ENCODE data around the gene TEX53.

Gene TEX53

DNA sequence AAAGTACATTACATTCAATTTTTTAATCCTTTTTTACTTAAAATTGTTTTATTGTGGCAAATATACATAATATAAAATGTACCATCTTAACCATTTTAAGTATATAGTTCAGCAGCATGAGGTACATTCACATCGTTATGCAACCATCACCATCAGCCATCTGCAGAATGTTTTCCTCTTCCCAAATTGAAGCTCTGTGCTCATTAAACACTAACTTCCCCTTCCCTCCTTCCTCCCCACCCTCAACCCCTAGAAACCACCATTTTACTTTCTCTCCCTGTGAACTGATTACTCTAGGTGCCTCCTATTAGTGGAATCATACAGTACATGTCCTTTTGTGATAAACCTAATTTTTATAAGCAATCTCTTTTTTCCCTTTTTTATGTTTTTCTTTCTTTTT is 15.6 kb downstream of the TEX53 start:
- TF ChIP-seq GATA3 (IDR thresholded peaks at IDR 0.05; ENCODE audit: low read depth, low read length) (no peak), GATA2 (IDR thresholded peaks at IDR 0.05; ENCODE audit: low read depth, low read length) (no peak)

DNA sequence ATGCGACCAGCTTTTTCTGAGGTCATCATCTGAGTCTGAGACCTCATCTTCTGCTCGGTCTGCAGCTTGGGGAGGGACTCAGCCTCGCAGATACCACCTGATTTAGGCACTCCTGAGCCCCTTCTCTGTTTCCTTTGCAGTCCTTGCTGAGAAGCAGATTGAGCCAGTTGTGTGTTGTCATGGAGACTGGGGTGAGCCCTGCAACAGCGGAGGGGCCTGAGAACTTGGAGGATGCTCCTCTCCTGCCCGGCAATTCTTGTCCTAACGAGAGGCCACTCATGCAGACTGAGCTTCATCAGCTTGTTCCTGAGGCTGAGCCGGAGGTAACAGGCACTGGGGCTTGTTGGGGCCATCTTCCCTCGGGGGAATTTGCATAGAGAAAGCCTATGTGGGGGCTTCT is 19.2 kb downstream of the TEX53 start:
- no peak for TF ChIP-seq GATA2 (IDR thresholded peaks at IDR 0.05; ENCODE audit: low read depth, low read length)
- no peak for TF ChIP-seq GATA3 (IDR thresholded peaks at IDR 0.05; ENCODE audit: low read depth, low read length)

- TF ChIP-seq GATA3 (IDR thresholded peaks at IDR 0.05; ENCODE audit: low read depth, low read length) (no peak), GATA2 (IDR thresholded peaks at IDR 0.05; ENCODE audit: low read depth, low read length) (no peak)
These were observed 23.2 kb downstream of the TEX53 start for GRCh38 chr9:114634387-114634786.

GRCh38 chr9:114633438-114634089 is 24.0 kb downstream of the TEX53 start:
- no peak for TF ChIP-seq GATA3 (IDR thresholded peaks at IDR 0.05; ENCODE audit: low read depth, low read length)
- no peak for TF ChIP-seq GATA2 (IDR thresholded peaks at IDR 0.05; ENCODE audit: low read depth, low read length)

DNA sequence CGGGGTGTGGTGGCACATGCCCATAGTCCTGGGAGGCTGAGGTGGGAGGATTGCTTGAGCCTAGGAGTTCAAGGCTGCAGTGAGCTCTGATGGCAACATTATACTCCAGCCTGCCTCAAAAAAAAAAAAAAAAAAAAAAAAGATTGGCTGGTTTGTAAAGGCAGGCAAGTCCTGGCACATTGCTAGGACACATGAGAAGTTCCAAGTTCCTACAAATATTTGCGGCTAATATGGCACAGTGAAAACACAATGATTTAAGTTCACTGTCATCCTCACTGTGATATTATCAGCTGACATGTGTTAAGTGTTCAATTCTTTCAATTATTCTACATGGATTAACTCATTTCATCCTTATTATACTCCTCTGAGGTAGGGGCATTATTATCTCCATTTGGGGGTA is 26.4 kb downstream of the TEX53 start:
- TF ChIP-seq GATA3 (IDR thresholded peaks at IDR 0.05; ENCODE audit: low read depth, low read length) (no peak), GATA2 (IDR thresholded peaks at IDR 0.05; ENCODE audit: low read depth, low read length) (no peak)

DNA sequence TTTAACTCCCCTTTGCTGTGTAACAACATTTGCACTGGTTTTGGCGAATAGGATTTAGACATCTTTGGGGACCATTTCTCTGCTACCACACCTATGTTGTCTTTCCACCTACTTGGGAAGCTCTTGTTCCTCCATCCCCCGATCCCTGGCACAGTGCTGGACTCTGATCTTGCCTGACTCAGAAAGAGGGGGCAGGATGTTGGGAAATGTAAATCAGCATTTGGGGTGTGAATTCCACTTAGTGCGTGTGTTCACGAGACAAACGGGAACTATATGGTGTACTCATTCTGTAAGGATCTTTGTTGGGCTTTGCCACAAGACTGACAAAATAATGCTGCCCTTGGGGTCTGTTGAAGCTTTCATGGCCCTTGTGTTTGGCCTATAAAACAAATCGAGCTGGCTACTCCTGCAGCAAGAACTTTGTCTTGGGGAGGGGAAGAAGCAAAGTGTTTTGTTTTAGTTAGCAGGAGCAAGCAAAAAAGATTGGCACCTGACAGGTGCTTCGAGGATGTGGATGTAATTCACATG is 28.0 kb downstream of the TEX53 start:
- no peak for TF ChIP-seq GATA3 (IDR thresholded peaks at IDR 0.05; ENCODE audit: low read depth, low read length)
- no peak for TF ChIP-seq GATA2 (IDR thresholded peaks at IDR 0.05; ENCODE audit: low read depth, low read length)

- TF ChIP-seq GATA3 (IDR thresholded peaks at IDR 0.05; ENCODE audit: low read depth, low read length) = no peak
- TF ChIP-seq GATA2 (IDR thresholded peaks at IDR 0.05; ENCODE audit: low read depth, low read length) = no peak
These were observed 30.1 kb downstream of the TEX53 start for GRCh38 chr9:114627553-114627952.

DNA sequence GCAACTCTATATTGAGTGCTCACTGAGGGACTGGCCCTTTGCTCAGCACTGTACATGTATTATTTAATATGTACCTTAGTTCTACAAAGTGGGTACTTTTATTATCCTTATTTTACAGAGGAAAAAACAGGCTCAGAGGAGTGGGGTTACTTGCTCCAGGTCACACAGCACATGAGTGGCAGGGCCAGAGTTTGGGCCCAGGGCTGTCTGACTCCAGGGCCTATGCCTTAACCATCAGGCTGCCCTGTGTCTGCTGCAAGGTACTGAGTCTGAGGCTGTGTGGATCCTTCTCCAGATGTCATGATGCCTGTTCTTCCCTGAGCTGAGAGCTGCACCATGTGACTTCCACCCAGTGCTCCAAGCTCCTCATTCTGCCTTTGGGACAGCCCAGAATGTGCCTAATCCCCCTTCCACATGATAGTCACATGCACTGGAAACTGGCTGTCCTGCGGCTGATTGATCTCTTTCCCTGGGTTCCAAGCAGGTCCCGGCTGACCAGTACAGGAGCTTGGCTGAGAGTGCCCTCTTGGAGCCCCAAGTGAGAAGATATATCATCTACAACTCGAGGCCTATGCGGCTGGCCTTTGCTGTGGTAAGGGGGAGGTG is 31.1 kb downstream of the TEX53 start:
- no peak for TF ChIP-seq GATA2 (IDR thresholded peaks at IDR 0.05; ENCODE audit: low read depth, low read length)
- TF ChIP-seq GATA3 (IDR thresholded peaks at IDR 0.05; ENCODE audit: low read depth, low read length) = no peak

GRCh38 chr9:114624677-114625076 is 32.9 kb downstream of the TEX53 start:
- TF ChIP-seq GATA2 (IDR thresholded peaks at IDR 0.05; ENCODE audit: low read depth, low read length) (no peak), GATA3 (IDR thresholded peaks at IDR 0.05; ENCODE audit: low read depth, low read length) (no peak)

DNA sequence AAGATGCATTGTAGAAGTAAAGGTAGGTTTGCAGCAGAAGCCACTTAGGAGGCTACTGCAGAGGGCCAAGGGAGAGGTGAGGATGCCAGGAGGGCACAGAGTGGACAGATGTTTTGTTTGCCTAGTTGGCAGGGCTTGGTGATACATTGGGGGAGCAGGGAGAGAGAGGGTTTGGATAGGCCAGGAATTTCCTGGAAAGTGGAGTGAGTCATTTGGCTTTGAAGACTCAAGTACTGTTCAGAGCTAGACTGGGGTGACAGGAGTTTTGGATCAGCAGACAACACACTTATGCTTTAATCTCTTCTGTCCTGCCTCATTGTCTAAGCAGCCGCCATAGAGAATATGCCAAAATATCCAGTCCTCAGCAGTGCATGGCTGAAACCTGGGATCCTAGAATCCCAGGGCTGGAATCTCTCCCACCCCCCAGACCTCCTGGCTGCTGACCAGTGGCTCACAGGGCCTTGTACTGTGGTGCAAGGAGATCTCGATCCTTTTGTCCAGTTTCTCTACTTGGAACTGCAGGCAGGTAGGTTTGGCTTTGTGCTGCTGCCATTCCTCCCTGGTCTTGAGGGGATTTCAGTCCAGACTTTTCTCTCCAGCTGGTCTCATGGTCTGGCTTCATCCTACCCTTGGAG is 35.5 kb downstream of the TEX53 start:
- TF ChIP-seq GATA3 (IDR thresholded peaks at IDR 0.05; ENCODE audit: low read depth, low read length) (no peak), GATA2 (IDR thresholded peaks at IDR 0.05; ENCODE audit: low read depth, low read length) (no peak)

DNA sequence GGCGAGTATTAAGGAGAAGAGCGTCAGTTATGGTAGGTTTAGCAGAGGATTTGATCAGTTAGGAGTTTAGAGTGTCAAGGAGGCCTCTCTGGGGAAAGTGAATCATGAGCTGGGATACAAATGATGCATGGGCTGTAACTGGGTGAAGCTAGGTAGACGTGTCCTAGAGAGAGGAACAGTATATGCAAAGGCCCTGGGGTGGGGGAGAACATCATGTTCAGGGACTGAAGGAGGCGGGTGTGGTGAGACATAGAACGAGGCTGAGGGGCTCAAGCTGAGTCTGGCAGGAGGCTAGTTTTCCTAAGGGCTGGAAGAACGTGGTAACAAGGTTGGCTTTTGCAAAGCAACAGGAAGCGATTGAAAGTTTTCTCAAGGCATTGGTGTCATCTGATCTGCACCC is 36.0 kb downstream of the TEX53 start:
- TF ChIP-seq GATA3 (IDR thresholded peaks at IDR 0.05; ENCODE audit: low read depth, low read length) (no peak), GATA2 (IDR thresholded peaks at IDR 0.05; ENCODE audit: low read depth, low read length) (no peak)

DNA sequence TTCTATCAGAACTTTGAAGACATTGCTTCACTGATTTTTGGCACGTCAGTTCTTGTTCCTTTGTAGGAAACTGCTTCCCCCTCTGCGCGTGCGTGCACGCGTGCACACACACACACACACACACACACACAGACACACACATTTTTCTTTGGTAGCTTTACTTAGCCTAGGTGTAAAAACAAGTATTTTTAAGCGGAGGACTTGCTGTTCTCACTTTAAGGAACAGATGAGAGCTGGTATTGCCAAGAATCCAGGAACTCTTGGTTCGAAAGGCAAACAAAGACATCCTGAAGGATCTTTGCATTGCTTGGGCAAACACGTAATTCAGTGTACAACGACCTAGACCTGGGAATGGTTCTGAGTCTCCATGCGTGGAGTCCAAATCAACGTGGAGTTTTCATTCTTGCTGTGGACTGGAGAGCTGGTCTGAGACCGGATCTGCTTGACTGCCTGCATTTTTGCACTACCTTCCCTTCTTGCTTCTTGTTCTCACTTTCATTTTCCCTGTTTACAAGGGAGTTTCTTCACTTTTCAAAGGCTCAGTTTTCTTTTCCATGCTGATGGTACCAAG is 38.3 kb downstream of the TEX53 start:
- no peak for TF ChIP-seq GATA3 (IDR thresholded peaks at IDR 0.05; ENCODE audit: low read depth, low read length)
- no peak for TF ChIP-seq GATA2 (IDR thresholded peaks at IDR 0.05; ENCODE audit: low read depth, low read length)

- TF ChIP-seq GATA2 (IDR thresholded peaks at IDR 0.05; ENCODE audit: low read depth, low read length) (no peak), GATA3 (IDR thresholded peaks at IDR 0.05; ENCODE audit: low read depth, low read length) (no peak)
These were observed 40.7 kb downstream of the TEX53 start for GRCh38 chr9:114616684-114617520.

DNA sequence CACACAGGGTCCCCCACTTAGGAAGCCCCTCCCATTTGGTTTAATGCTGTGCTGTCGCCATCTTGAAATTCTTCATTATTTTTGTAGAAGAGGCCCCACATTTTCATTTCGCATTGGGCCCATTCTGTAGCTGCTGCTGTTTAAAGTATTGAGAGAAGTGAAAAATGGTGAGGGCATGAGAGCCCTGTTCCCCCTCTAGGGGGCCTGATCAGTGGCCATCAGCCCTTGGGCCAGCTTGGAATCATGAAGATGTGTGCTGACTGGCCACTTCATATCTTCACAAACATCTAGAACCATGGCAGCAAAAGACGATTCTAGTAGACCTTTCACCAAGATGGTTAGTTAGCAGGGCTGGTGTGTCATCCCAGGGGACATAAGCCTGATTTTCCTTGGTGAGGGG is 43.2 kb downstream of the TEX53 start:
- no peak for TF ChIP-seq GATA2 (IDR thresholded peaks at IDR 0.05; ENCODE audit: low read depth, low read length)
